ENCODE measurements around the gene APOA1. TPM values are rescaled to one million over a fixed set of nuclear protein-coding genes. Genes with fewer than 3 reads are reported as not detected.

Gene APOA1
- total RNA-seq, 2 experiments from 2014 or later = 0.47 to 0.77 TPM

DNA sequence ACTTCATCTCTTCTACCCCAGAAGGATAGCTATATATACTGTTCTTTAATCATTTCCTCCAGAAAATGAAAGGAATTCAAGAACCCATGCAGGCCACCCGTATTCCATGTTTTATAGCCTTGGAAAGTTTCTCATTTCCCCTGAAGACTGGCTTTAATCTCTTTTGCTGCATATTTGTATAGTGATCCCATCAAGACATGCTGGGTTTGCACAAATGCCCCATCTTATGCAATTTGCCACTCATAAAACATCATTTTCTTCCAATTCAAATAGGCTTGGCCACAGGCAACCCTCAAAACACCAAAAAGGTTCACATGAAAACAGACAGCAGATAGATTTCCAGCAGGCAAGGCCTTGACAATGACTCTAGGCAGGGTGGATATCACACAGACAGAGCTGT lies 28.3 kb upstream of the APOA1 start:
- ChIA-PET CTCF (interaction anchor here (1.5 kb wide), 1 partner anchor 14 kb away, joined by 3 read pairs; no protein-coding TSS in a partner anchor), POLR2A (interaction anchor here (0.7 to 1.1 kb wide), 2 partner anchors 14 to 30 kb away, joined by 3 to 4 read pairs; no protein-coding TSS in a partner anchor)
- peaks cover 89% of the 10 kb centered on the region for H3K36me3 ChIP-seq (ENCODE audit: insufficient read depth, low read length)

DNA sequence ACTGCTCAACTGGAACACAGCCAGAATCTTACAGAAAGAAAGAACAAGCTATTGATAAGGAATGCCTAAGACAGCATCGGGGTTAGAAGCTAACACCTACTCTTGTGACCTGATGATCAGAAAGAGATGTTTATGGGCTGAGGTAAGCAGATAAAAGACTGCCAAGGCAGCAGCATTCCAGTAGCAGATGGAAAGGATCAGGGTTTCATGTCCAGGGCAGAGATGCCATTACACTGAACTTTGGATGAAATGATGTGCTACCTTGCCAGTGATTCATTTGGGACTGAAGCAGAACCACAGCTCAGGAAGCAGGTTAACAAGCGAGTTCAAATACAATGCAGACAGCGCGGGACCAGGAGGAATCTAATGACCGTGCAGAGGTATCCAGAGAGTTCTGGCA lies 27.1 kb upstream of the APOA1 start:
- no peaks in the 10 kb centered on the region for H3K4me1 Mint-ChIP-seq (ENCODE audit: low read depth)
- no peak overlapping the region for H3K27ac Mint-ChIP-seq
- DNase-seq (no peak), ATAC-seq (ENCODE audit: poor library complexity) (no peak)
- CTCF ChIA-PET = no interaction called here
- peaks cover 92% of the 10 kb centered on the region for H3K36me3 Mint-ChIP-seq (ENCODE audit: low read depth)
- H3K27me3 ChIP-seq (ENCODE audit: control insufficient read depth in 1 of 2, insufficient read depth in 2 of 2, low read length in 2 of 2) = no peaks in the 10 kb centered on the region
- H3K9me3 Mint-ChIP-seq = no peaks in the 10 kb centered on the region
- intact Hi-C loops (cut with DNase I, micrococcal nuclease) = no loop called here
- TF ChIP-seq, protein P1, sequence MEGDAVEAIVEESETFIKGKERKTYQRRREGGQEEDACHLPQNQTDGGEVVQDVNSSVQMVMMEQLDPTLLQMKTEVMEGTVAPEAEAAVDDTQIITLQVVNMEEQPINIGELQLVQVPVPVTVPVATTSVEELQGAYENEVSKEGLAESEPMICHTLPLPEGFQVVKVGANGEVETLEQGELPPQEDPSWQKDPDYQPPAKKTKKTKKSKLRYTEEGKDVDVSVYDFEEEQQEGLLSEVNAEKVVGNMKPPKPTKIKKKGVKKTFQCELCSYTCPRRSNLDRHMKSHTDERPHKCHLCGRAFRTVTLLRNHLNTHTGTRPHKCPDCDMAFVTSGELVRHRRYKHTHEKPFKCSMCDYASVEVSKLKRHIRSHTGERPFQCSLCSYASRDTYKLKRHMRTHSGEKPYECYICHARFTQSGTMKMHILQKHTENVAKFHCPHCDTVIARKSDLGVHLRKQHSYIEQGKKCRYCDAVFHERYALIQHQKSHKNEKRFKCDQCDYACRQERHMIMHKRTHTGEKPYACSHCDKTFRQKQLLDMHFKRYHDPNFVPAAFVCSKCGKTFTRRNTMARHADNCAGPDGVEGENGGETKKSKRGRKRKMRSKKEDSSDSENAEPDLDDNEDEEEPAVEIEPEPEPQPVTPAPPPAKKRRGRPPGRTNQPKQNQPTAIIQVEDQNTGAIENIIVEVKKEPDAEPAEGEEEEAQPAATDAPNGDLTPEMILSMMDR (IDR thresholded peaks at IDR 0.05) = no peak
- H3K4me3 Mint-ChIP-seq = no peak overlapping the region
- POLR2A ChIA-PET = interaction anchor here (1.4 kb wide), 1 partner anchor 10 kb away, joined by 3 read pairs; no protein-coding TSS in a partner anchor
- no peak overlapping the region for H3K27ac ChIP-seq (ENCODE audit: low read depth in 1 of 2, low read length in 2 of 2)
- H3K9me3 ChIP-seq (ENCODE audit: control insufficient read depth in 1 of 2, insufficient read depth in 1 of 2, low read length in 2 of 2) = no peaks in the 10 kb centered on the region
- no peaks in the 10 kb centered on the region for H3K27me3 Mint-ChIP-seq
- H3K4me3 ChIP-seq (ENCODE audit: low read length) = no peak overlapping the region
- peaks cover 86% of the 10 kb centered on the region for H3K36me3 ChIP-seq (ENCODE audit: insufficient read depth, low read length)
- H3K4me1 ChIP-seq (ENCODE audit: insufficient read depth, low read length) = no peaks in the 10 kb centered on the region

More for the DNA sequence above, 28.3 kb upstream of the APOA1 start:
- no peak overlapping the region for H3K4me3 Mint-ChIP-seq
- Histone ChIP-seq H3K4me1 (ENCODE audit: insufficient read depth, low read length) (no peaks in the 10 kb centered on the region), H3K27ac (ENCODE audit: low read depth in 1 of 2, low read length in 2 of 2) (no peak overlapping the region), H3K27me3 (ENCODE audit: control insufficient read depth in 1 of 2, insufficient read depth in 2 of 2, low read length in 2 of 2) (no peaks in the 10 kb centered on the region), H3K9me3 (ENCODE audit: control insufficient read depth in 1 of 2, insufficient read depth in 1 of 2, low read length in 2 of 2) (no peaks in the 10 kb centered on the region), H3K4me3 (ENCODE audit: low read length) (no peak overlapping the region)
- no peaks in the 10 kb centered on the region for H3K4me1 Mint-ChIP-seq (ENCODE audit: low read depth)
- H3K27me3 Mint-ChIP-seq = no peaks in the 10 kb centered on the region
- TF ChIP-seq, protein P1 (IDR thresholded peaks at IDR 0.05) = no peak
- peak overlapping the region; percentile 12 for H3K27ac Mint-ChIP-seq
- no peak for DNase-seq
- no peak for ATAC-seq (ENCODE audit: poor library complexity)
- peaks cover 93% of the 10 kb centered on the region for H3K36me3 Mint-ChIP-seq (ENCODE audit: low read depth)
- intact Hi-C loops (cut with DNase I, micrococcal nuclease) = no loop called here
- no peaks in the 10 kb centered on the region for H3K9me3 Mint-ChIP-seq

DNA sequence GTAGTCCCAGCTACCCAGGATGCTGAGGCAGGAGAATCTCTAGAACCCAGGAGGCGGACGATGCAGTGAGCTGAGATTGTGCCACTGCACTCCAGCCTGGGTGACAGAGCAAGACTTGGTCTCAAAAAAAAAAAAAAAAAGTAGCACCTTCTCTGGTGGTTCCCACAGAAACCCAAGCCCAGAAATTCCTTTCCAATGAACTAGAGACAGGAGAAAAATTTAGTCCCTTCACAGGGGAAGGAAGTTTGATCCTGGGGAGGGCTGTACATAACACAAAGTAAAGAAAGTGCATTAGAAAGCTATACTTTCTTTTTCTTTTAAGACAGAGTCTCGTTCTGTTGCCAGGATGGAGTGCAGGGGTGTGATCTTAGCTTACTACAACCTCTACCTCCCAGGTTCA lies 25.5 kb upstream of the APOA1 start:
- Mint-ChIP-seq H3K4me3 (no peak overlapping the region), H3K27ac (no peak overlapping the region), H3K36me3 (ENCODE audit: low read depth) (peaks cover 92% of the 10 kb centered on the region), H3K27me3 (no peaks in the 10 kb centered on the region), H3K9me3 (no peaks in the 10 kb centered on the region), H3K4me1 (ENCODE audit: low read depth) (no peaks in the 10 kb centered on the region)
- intact Hi-C loops (cut with DNase I, micrococcal nuclease) = no loop called here
- Histone ChIP-seq H3K27me3 (ENCODE audit: control insufficient read depth in 1 of 2, insufficient read depth in 2 of 2, low read length in 2 of 2) (no peaks in the 10 kb centered on the region), H3K36me3 (ENCODE audit: insufficient read depth, low read length) (peaks cover 86% of the 10 kb centered on the region), H3K4me3 (ENCODE audit: low read length) (no peak overlapping the region), H3K9me3 (ENCODE audit: control insufficient read depth in 1 of 2, insufficient read depth in 1 of 2, low read length in 2 of 2) (no peaks in the 10 kb centered on the region), H3K4me1 (ENCODE audit: insufficient read depth, low read length) (no peaks in the 10 kb centered on the region), H3K27ac (ENCODE audit: low read depth in 1 of 2, low read length in 2 of 2) (no peak overlapping the region)
- ChIA-PET POLR2A (no interaction called here), CTCF (no interaction called here)
- ATAC-seq (ENCODE audit: poor library complexity) (no peak), DNase-seq (no peak)
- TF ChIP-seq, protein P1 (IDR thresholded peaks at IDR 0.05) = no peak

Data from CD4-positive, alpha-beta T cell (primary cell).